Transverse colon (tissue), 4 donors: Measurements from ENCODE around the gene ZNF260.

ENCODE experiments used
- EP300 ChIP-seq: sonication (generic); formaldehyde crosslinking; IDR thresholded peaks from one replicate; pipeline ENCODE4 v1.6.1; 2017; ENCODE audit warnings: antibody characterized with exemption, low read depth
- POLR2A ChIP-seq: fragments of 450-650 bp; IDR thresholded peaks from one replicate; pipeline ENCODE4 v1.6.1; 2016; ENCODE audit warnings: antibody characterized with exemption, mild to moderate bottlenecking, moderate library complexity
- POLR2AphosphoS5 ChIP-seq, 3 donors: sonication (generic); formaldehyde crosslinking; IDR thresholded peaks; one replicate each; pipeline ENCODE4 v1.6.1; 2016; ENCODE audit warnings: antibody characterized with exemption in 3 of 3
- TF ChIP-seq, protein P1 (sequence below), 5 experiments: fragments of 200-600 bp in 3 of 5; fragments of 450-650 bp in 2 of 5; sonication (generic) in 3 of 5; IDR thresholded peaks; 1 replicate in 2 of 5; 2 replicates in 3 of 5; pipeline ENCODE4 v1.5.1; 2016 to 2017; ENCODE audit warnings: antibody characterized with exemption in 5 of 5, inconsistent platforms in 3 of 5, mild to moderate bottlenecking in 2 of 5, moderate library complexity in 1 of 5

GRCh38 chr19:36483653-36484052 lies 44.4 kb downstream of the ZNF260 start:
- no peak for TF ChIP-seq POLR2AphosphoS5 (IDR thresholded peaks at IDR 0.05)
- TF ChIP-seq, protein P1, sequence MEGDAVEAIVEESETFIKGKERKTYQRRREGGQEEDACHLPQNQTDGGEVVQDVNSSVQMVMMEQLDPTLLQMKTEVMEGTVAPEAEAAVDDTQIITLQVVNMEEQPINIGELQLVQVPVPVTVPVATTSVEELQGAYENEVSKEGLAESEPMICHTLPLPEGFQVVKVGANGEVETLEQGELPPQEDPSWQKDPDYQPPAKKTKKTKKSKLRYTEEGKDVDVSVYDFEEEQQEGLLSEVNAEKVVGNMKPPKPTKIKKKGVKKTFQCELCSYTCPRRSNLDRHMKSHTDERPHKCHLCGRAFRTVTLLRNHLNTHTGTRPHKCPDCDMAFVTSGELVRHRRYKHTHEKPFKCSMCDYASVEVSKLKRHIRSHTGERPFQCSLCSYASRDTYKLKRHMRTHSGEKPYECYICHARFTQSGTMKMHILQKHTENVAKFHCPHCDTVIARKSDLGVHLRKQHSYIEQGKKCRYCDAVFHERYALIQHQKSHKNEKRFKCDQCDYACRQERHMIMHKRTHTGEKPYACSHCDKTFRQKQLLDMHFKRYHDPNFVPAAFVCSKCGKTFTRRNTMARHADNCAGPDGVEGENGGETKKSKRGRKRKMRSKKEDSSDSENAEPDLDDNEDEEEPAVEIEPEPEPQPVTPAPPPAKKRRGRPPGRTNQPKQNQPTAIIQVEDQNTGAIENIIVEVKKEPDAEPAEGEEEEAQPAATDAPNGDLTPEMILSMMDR (IDR thresholded peaks at IDR 0.05) = no peak
- TF ChIP-seq POLR2A = no peak
- no peak for TF ChIP-seq EP300
